ENCODE results near the gene DDIT4. TPM values are rescaled to one million over a fixed set of nuclear protein-coding genes. Genes with fewer than 3 reads are reported as not detected.
A peak's percentile ranks its signal among the peaks of the same experiment; 100 is the strongest.

The DDIT4 gene
- total and polyA plus RNA-seq, 9 of the 15 experiments (the other 6 are each of a cell fraction or from before 2014, with no cell fraction given): 8.2 to 675 (median 159) TPM

DNA sequence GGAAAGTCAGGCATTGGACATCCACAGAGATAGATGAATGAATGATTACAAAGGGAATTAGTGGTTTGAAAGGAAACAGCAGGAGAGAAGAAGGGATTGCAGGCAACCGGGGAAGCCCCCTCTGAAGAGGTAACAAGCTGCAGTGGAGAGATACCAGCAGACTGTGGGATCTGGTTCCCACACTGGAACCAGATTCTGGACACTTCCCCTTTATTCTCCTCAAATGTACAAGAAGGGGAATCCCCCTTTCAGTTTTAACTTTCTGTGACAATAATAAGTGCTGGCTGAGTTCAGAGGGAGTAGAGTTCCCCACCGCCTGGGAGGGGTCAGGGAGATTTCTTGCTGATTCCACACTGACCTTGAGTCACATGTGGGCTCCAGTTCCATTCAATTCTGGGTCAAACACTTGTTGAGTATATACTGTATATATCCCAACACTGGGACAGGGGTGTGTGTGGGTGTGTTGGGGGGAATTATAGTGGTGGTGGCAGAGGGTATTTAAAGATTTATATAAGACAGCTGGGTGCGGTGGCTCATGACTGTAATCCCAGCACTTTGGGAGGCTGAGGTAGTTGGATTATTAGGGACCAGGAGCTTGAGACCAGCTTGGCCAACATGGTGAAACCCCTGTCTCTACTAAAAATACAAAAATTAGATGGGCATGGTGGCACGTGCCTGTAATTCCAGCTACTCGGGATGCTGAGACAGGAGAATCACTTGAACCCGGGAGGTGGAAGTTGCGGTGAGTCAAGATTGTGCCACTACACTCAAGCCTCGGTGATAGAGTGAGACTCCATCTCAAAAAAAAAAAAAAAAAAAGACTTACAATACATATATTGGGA lies 16.5 kb upstream of the DDIT4 start (continued):
- no peak for TF ChIP-seq ZNF431 (CRISPR knock-in tag; IDR thresholded peaks at IDR 0.05)
- TF ChIP-seq CBX8 (IDR thresholded peaks at IDR 0.05; ENCODE audit: borderline replicate concordance, extremely low read depth, low read depth, low read length, poor library complexity, severe bottlenecking): no peak
- TF ChIP-seq, protein P1, sequence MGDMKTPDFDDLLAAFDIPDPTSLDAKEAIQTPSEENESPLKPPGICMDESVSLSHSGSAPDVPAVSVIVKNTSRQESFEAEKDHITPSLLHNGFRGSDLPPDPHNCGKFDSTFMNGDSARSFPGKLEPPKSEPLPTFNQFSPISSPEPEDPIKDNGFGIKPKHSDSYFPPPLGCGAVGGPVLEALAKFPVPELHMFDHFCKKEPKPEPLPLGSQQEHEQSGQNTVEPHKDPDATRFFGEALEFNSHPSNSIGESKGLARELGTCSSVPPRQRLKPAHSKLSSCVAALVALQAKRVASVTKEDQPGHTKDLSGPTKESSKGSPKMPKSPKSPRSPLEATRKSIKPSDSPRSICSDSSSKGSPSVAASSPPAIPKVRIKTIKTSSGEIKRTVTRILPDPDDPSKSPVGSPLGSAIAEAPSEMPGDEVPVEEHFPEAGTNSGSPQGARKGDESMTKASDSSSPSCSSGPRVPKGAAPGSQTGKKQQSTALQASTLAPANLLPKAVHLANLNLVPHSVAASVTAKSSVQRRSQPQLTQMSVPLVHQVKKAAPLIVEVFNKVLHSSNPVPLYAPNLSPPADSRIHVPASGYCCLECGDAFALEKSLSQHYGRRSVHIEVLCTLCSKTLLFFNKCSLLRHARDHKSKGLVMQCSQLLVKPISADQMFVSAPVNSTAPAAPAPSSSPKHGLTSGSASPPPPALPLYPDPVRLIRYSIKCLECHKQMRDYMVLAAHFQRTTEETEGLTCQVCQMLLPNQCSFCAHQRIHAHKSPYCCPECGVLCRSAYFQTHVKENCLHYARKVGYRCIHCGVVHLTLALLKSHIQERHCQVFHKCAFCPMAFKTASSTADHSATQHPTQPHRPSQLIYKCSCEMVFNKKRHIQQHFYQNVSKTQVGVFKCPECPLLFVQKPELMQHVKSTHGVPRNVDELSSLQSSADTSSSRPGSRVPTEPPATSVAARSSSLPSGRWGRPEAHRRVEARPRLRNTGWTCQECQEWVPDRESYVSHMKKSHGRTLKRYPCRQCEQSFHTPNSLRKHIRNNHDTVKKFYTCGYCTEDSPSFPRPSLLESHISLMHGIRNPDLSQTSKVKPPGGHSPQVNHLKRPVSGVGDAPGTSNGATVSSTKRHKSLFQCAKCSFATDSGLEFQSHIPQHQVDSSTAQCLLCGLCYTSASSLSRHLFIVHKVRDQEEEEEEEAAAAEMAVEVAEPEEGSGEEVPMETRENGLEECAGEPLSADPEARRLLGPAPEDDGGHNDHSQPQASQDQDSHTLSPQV (IDR thresholded peaks at IDR 0.05): peak; percentile 59; the same call in 1 of the 2 replicates
- TF ChIP-seq ELF1 (tag; IDR thresholded peaks at IDR 0.05): 0 out of 2 replicates have a peak, but pooled peaks have one; percentile 38
- TF ChIP-seq, protein P2, sequence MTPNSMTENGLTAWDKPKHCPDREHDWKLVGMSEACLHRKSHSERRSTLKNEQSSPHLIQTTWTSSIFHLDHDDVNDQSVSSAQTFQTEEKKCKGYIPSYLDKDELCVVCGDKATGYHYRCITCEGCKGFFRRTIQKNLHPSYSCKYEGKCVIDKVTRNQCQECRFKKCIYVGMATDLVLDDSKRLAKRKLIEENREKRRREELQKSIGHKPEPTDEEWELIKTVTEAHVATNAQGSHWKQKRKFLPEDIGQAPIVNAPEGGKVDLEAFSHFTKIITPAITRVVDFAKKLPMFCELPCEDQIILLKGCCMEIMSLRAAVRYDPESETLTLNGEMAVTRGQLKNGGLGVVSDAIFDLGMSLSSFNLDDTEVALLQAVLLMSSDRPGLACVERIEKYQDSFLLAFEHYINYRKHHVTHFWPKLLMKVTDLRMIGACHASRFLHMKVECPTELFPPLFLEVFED (CRISPR knock-in tag; conservative IDR thresholded peaks at IDR 0.05): no peak
- no peak for TF ChIP-seq ZNF239 (CRISPR knock-in tag; IDR thresholded peaks at IDR 0.05)
- TF ChIP-seq TAF7 (tag; IDR thresholded peaks at IDR 0.05): no peak
- TF ChIP-seq, protein P3, sequence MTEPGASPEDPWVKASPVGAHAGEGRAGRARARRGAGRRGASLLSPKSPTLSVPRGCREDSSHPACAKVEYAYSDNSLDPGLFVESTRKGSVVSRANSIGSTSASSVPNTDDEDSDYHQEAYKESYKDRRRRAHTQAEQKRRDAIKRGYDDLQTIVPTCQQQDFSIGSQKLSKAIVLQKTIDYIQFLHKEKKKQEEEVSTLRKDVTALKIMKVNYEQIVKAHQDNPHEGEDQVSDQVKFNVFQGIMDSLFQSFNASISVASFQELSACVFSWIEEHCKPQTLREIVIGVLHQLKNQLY (CRISPR knock-in tag; conservative IDR thresholded peaks at IDR 0.05): no peak
- TF ChIP-seq SMARCB1 (IDR thresholded peaks at IDR 0.05; ENCODE audit: insufficient read length, low read depth): no peak
- no peak for TF ChIP-seq NCOA4 (IDR thresholded peaks at IDR 0.05; ENCODE audit: partially characterized antibody)
- no peak for TF ChIP-seq ZNF707 (CRISPR knock-in tag; conservative IDR thresholded peaks at IDR 0.05)
- no peak for TF ChIP-seq PRPF4 (IDR thresholded peaks at IDR 0.05; ENCODE audit: insufficient read depth, low read depth, low read length, poor library complexity, severe bottlenecking)
- TF ChIP-seq, protein P4, sequence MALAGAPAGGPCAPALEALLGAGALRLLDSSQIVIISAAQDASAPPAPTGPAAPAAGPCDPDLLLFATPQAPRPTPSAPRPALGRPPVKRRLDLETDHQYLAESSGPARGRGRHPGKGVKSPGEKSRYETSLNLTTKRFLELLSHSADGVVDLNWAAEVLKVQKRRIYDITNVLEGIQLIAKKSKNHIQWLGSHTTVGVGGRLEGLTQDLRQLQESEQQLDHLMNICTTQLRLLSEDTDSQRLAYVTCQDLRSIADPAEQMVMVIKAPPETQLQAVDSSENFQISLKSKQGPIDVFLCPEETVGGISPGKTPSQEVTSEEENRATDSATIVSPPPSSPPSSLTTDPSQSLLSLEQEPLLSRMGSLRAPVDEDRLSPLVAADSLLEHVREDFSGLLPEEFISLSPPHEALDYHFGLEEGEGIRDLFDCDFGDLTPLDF (CRISPR knock-in tag; IDR thresholded peaks at IDR 0.05): no peak
- TF ChIP-seq MEF2D (tag; conservative IDR thresholded peaks at IDR 0.05; ENCODE audit: low read depth): 0 out of 2 replicates have a peak, but pooled peaks have one; percentile 48
- TF ChIP-seq PPARD (CRISPR knock-in tag; IDR thresholded peaks at IDR 0.05): no peak
- TF ChIP-seq RAD21 (CRISPR knock-in tag; conservative IDR thresholded peaks at IDR 0.05 in 1 of 2, IDR thresholded peaks at IDR 0.05 in 1 of 2): peak in 1 of 2 experiments; percentile 23; a peak in 1 of 4 replicates
- no peak for TF ChIP-seq HDAC8 (tag; IDR thresholded peaks at IDR 0.05)
- no peak for TF ChIP-seq DACH1 (IDR thresholded peaks at IDR 0.05; ENCODE audit: partially characterized antibody)
- no peak; the same call in 1 of the 2 replicates for TF ChIP-seq MAFK (IDR thresholded peaks at IDR 0.05; ENCODE audit: low read length)
